Small intestine (tissue), 7 donors: ENCODE results near the gene AP1S3. TPM values are rescaled to one million over a fixed set of nuclear protein-coding genes. Genes with fewer than 3 reads are reported as not detected.

Experiments used
- DNase-seq, 2 donors: peaks; one replicate each; pipeline versions ENCODE4 v3.0.0 to v3.0.0-alpha.2; 2013
- FAIRE-seq: peaks from 2 replicates; lab custom pipeline; 2012; peaks lifted over from hg19 to GRCh38; lab: Jason Lieb, UNC
- H3K27ac ChIP-seq, 3 donors: one replicate each; pipeline ENCODE4 v1.5.1; 2013; ENCODE audit warnings: low read length in 2 of 3, mild to moderate bottlenecking in 2 of 3, control low read depth in 1 of 3, inconsistent platforms in 1 of 3, low read depth in 1 of 3, moderate library complexity in 1 of 3
- H3K27me3 ChIP-seq, 3 donors: one replicate each; pipeline ENCODE4 v1.6.1; 2013; ENCODE audit warnings: low read length in 3 of 3, inconsistent platforms in 1 of 3; ENCODE audit not compliant: control insufficient read depth in 3 of 3, insufficient read depth in 3 of 3
- H3K36me3 ChIP-seq, 3 donors: one replicate each; pipeline ENCODE4 v1.6.1; 2013; ENCODE audit warnings: low read length in 3 of 3, inconsistent platforms in 1 of 3, low read depth in 1 of 3, mild to moderate bottlenecking in 1 of 3, moderate library complexity in 1 of 3; ENCODE audit not compliant: control insufficient read depth in 3 of 3, insufficient read depth in 2 of 3
- H3K4me1 ChIP-seq, 3 donors: one replicate each; pipeline ENCODE4 v1.6.1; 2013; ENCODE audit warnings: low read length in 2 of 3, inconsistent platforms in 1 of 3, low read depth in 1 of 3, mild to moderate bottlenecking in 1 of 3, moderate library complexity in 1 of 3; ENCODE audit not compliant: control insufficient read depth in 3 of 3, insufficient read depth in 2 of 3
- H3K4me3 ChIP-seq, 3 donors: one replicate each; pipeline ENCODE4 v1.5.1; 2013; ENCODE audit warnings: low read length in 3 of 3, control low read depth in 1 of 3, inconsistent platforms in 1 of 3, low read depth in 1 of 3, mild to moderate bottlenecking in 1 of 3, moderate library complexity in 1 of 3
- H3K9me3 ChIP-seq, 2 donors: one replicate each; pipeline ENCODE4 v1.6.1; 2013; ENCODE audit warnings: low read depth in 1 of 2, low read length in 1 of 2; ENCODE audit not compliant: control insufficient read depth in 2 of 2, insufficient read depth in 1 of 2
- WGBS, 3 donors: extraction: QIAGEN DNeasy Blood & Tissue Kit; methylation state at CpG; one replicate each; pipeline ENCODE4 v1.1.7; 2013; 5-methylcytosine and 5-hydroxymethylcytosine counted together
- polyA plus RNA-seq, 4 donors: library from polyadenylated mRNA; stranded (reverse) in 3 of 4; unstranded in 1 of 4; fragments of 200-250 nt in 3 of 4; fragments of 120-200 nt in 1 of 4; gene quantifications; one replicate each; pipeline versions ENCODE4 v1.2.1 to v1.2.3, GENCODE V29; 2013
- donor health status: healthy with polysubstance abuse.
- donor health status: control.
- donor health status: control.
- donor health status: Bipolar disorder and iron deficiency.
- donor health status: healthy.

Gene AP1S3
- polyA plus RNA-seq, 4 donors, result 4.9 to 7.8 (median 6.2) TPM

DNA sequence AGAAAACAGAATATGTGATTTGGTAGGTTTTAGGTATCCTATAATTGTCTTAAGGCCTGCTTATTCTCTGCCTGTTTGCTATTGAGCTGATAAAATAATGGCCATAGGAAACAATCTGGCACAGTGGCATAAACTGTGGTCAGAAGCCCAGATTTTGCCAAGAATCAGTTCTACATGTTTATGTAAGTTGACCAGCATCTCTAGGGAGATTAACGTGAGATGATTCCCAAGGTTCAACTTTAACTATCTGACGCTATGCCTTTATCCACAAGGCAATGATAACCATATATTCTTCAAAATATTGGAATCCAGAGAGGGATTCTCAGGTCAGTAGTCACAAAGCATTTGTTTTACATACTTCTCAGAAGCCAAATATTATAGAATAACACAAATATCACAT, 25.6 kb downstream of the AP1S3 start:
- Histone ChIP-seq H3K9me3 (no peaks in the 10 kb centered on the region), H3K4me1 (no peaks in the 10 kb centered on the region), H3K36me3 (no peaks in the 10 kb centered on the region), H3K4me3 (no peak overlapping the region), H3K27ac (no peak overlapping the region), H3K27me3 (no peaks in the 10 kb centered on the region)
- no peak for DNase-seq
- FAIRE-seq, result no peak
- 86 to 89% (median 88%) methylated on average over 2 of the region's 2 CpGs for WGBS, 3 donors

DNA sequence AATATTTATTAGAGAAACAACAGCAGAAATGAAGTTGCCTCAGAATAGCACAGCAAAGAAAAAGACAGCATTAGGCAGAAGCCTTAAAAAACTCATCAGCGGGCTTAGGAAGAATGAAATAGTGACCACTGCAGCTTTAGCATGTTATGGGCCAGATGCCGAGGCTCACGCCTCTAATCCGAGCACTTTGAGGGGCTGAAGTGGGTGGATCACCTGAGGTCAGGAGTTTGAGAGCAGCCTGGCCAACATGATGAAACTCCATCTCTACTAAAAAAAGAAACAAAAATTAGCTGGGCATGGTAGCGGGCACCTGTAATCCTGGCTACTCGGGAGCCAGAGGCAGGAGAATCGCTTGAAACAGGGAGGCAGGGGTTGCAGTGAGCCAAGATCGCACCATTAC, 32.4 kb downstream of the AP1S3 start:
- FAIRE-seq, result no peak
- H3K4me3 ChIP-seq, result no peak overlapping the region
- WGBS, 3 donors, result 90 to 93% (median 93%) methylated on average over 8 of the region's 8 CpGs
- no peaks in the 10 kb centered on the region for H3K9me3 ChIP-seq
- no peaks in the 10 kb centered on the region for H3K4me1 ChIP-seq
- H3K27me3 ChIP-seq, result no peaks in the 10 kb centered on the region
- H3K27ac ChIP-seq, result no peak overlapping the region
- no peak for DNase-seq
- H3K36me3 ChIP-seq, result no peaks in the 10 kb centered on the region

DNA sequence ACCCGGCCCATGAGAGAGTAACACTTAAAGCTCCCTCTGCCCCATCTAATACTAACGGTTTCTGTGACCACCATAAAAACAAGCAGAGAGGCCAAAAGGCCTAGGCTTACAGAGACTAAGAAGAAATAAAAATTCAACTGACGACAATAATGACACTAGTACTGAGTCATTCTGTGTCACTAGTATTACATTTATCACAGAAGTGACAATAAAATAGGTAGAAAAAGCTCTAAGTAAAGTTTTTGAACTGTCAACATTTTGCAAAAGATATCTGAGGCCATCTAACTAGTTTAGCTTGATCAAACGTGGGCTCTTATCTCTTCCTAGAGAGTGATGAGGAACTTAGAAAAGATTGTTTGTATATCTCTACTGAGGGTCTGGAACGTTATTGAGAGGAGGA, 35.6 kb downstream of the AP1S3 start:
- Histone ChIP-seq H3K27me3 (no peaks in the 10 kb centered on the region), H3K4me3 (no peak overlapping the region), H3K9me3 (no peaks in the 10 kb centered on the region), H3K36me3 (no peaks in the 10 kb centered on the region), H3K4me1 (peaks cover 0 to 7% (median 1%) of the 10 kb centered on the region in 3 donors), H3K27ac (no peak overlapping the region)
- FAIRE-seq, result no peak
- 55 to 56% (median 55%) methylated on average over 5 of the region's 5 CpGs for WGBS, 3 donors
- DNase-seq, result no peak

DNA sequence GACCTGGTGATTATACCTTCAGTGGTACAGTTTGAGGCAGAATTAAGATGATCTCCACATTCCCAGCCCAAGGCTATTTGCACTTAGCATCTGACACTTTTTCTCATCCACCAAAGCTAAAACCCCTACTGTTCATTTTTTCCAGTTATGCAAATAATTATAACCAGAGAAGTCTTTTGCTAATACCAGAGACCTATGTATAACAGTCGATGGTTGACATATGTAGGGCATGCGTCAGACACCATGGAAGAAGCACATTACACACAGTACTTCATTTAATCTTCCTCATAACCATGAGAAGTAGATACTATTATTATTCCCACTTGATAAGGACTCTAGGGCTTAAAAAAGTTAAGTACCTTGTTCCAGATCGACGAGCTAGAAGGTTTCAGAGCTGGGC, 36.5 kb downstream of the AP1S3 start:
- H3K4me3 ChIP-seq, result no peak overlapping the region
- FAIRE-seq (no peak), DNase-seq (no peak)
- H3K27ac ChIP-seq, result no peak overlapping the region
- no peaks in the 10 kb centered on the region for H3K27me3 ChIP-seq
- WGBS, 3 donors, result 93 to 96% (median 94%) methylated on average over 4 of the region's 4 CpGs
- H3K4me1 ChIP-seq, result peaks cover 0 to 7% (median 1%) of the 10 kb centered on the region in 3 donors
- H3K36me3 ChIP-seq, result no peaks in the 10 kb centered on the region
- H3K9me3 ChIP-seq, result no peaks in the 10 kb centered on the region

DNA sequence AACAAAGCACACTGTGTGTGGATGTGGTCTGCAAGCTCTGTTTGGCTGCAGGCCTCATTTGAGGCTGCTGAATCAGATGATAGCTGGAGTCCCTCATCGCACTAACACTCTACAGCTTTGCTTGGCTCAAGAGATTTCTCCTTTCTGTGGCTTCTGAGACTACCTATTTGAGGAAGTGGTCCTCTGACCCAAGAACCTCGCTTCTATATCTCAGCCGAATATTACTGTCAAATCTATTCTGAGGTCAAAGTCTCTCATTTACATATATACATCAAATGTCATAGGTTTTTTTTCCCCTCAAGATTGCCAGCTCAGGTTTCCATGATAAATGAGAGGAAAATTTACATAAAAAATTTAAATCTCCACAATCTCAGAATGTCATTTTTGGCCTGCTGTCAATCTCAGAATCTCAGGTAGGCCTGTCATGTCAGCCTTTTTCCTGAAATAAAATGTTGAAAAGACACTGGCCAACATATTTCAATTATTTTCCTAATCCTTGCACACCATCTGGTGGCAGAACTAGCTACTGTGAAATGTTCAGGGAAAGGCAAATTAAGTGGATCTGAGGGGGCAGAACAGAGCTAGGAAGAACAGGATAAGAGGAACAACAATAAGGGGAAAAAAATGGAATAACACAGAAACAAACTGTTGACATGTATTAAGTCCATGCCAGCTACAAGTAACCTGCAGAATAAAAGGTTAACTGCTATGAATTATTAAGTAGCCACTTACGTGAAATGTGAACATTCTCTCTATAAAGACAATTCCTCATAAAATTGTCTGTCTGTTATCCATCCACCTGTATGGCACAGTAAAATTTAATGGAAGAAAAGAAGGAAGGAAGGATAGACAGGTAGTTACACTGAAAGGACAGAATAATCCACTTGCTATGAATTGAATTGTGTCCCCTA, 39.3 kb downstream of the AP1S3 start:
- no peaks in the 10 kb centered on the region for H3K9me3 ChIP-seq
- DNase-seq (peak; percentile 38 to 40), FAIRE-seq (no peak)
- WGBS, 3 donors, result 45 to 62% (median 56%) methylated on average over 4 of the region's 4 CpGs
- peak overlapping the region in 1 of 3 donors; percentile 24 for H3K27ac ChIP-seq
- H3K4me3 ChIP-seq, result no peak overlapping the region
- H3K4me1 ChIP-seq, result peaks cover 0 to 7% (median 1%) of the 10 kb centered on the region in 3 donors
- H3K27me3 ChIP-seq, result no peaks in the 10 kb centered on the region
- H3K36me3 ChIP-seq, result no peaks in the 10 kb centered on the region

DNA sequence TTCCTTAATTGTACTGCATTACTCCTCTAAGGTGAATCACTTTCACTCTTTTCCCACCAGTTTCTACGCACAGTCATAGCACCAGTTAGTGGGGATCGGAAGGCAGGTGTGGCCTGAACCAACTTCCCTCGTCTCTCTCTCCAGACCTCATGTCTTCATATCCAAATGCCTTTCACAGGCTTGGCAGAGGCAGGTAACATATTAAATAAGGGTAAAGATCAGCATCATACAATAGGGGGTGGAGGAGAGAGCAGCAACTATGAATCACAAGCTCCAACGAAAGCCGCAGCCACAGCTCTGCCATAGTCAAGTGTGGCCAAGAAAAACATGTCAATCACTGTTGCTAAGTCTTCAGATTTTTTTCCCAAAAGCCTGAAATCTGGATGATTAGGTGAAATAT, 40.3 kb downstream of the AP1S3 start:
- peak overlapping the region in 2 of 3 donors; percentile 24 to 45 for H3K27ac ChIP-seq
- H3K36me3 ChIP-seq, result no peaks in the 10 kb centered on the region
- H3K9me3 ChIP-seq, result no peaks in the 10 kb centered on the region
- FAIRE-seq, result no peak
- peak; percentile 29 to 86 for DNase-seq
- peaks cover 0 to 7% (median 1%) of the 10 kb centered on the region in 3 donors for H3K4me1 ChIP-seq
- WGBS, 3 donors, result 22 to 73% (median 36%) methylated on average over 5 of the region's 5 CpGs
- no peak overlapping the region for H3K4me3 ChIP-seq
- no peaks in the 10 kb centered on the region for H3K27me3 ChIP-seq

DNA sequence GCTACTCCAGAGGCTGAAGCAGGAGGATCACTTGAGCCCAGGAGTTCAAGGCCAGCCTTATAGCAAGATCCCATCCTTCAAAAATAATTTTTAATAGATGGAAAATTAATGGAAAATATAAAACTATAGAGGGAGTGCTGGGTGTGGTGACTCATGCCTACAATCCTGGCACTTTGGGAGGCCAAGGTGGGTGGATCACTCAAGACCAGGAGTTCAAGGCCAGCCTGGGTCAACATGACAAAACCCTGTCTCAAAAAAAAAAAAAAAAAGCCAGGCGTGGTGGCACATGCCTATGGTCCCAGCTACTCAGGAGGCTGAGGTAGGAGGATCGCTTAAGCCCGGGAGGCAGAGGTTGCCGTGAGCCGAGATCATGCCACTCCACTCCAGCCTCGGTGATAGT, 48.0 kb downstream of the AP1S3 start:
- DNase-seq, result no peak
- Histone ChIP-seq H3K4me1 (peaks cover 0 to 5% (median 0%) of the 10 kb centered on the region in 3 donors), H3K27me3 (no peaks in the 10 kb centered on the region), H3K36me3 (no peaks in the 10 kb centered on the region), H3K4me3 (no peak overlapping the region), H3K9me3 (no peaks in the 10 kb centered on the region), H3K27ac (no peak overlapping the region)
- 94 to 98% (median 96%) methylated on average over 5 to 6 of the region's 6 CpGs for WGBS, 3 donors
- FAIRE-seq, result no peak

DNA sequence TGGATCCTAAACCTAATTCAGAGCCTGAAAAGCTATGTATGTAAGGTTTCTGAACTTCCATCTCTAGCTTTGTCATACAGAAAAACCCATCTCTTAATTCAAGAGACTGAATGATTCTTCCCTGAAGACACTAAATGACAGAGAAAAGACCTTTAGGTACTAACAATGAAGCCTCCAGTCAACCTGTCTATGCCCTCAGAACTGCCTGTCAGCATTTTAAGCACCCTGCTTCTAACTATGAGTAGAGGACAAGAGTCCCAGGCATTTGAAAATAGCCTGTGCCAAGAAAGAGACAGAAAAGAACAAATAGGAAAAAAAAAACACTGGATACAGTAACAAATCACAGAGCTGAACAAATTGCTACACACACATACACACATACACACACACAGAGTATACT, 48.6 kb downstream of the AP1S3 start:
- FAIRE-seq (no peak), DNase-seq (no peak)
- Histone ChIP-seq H3K27me3 (no peaks in the 10 kb centered on the region), H3K9me3 (no peaks in the 10 kb centered on the region), H3K27ac (no peak overlapping the region), H3K36me3 (no peaks in the 10 kb centered on the region), H3K4me3 (no peak overlapping the region), H3K4me1 (peaks cover 0 to 5% (median 0%) of the 10 kb centered on the region in 3 donors)
